ENCODE results near the gene GPA33. TPM values are rescaled to one million over a fixed set of nuclear protein-coding genes. Genes with fewer than 3 reads are reported as not detected.
A peak's percentile ranks its signal among the peaks of the same experiment; 100 is the strongest.

GPA33 gene
- total and polyA plus RNA-seq, 5 experiments from 2014 or later = 8.0 to 14.0 (median 10.0) TPM

DNA sequence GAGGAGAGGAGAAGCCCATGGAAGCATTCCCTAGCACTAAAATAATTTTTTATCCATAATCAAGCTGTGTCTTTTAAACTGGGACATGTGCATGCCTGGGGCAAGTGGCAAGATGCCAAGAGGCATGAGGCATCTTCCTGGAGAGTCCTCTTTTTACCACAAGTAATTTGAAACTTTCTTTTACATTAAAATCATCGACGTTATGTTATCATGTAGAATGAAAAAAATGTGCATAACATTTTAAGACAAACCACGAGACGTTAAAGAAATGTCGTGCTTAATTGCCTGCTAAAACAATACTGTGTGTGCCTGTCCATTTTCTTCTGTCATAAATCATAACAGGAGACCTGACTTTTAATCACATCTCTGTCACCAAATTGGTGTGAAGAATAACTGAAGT is 5.2 kb upstream of the GPA33 start:
- ATAC-seq (no peak), DNase-seq (no peak)
- Mint-ChIP-seq H3K4me1 (peaks cover 8 to 27% (median 24%) of the 10 kb centered on the region in 4 donors), H3K36me3 (peaks cover 0 to 1% (median 0%) of the 10 kb centered on the region in 3 donors), H3K27me3 (peaks cover 0 to 2% (median 0%) of the 10 kb centered on the region in 5 donors), H3K27ac (peak overlapping the region in 7 of 10 donors; percentile 2 to 84 (median 45)), H3K4me3 (no peak overlapping the region), H3K9me3 (no peaks in the 10 kb centered on the region)
- POLR2A ChIA-PET = interaction anchor here (0.6 kb wide), 1 partner anchor 20 kb away, joined by 4 read pairs; no protein-coding TSS in a partner anchor

- POLR2A ChIA-PET = interaction anchor here (0.6 kb wide), 1 partner anchor 20 kb away, joined by 4 read pairs; no protein-coding TSS in a partner anchor
- Mint-ChIP-seq H3K4me3 (no peak overlapping the region), H3K4me1 (peaks cover 11 to 34% (median 31%) of the 10 kb centered on the region in 4 donors), H3K36me3 (peaks cover 0 to 1% (median 0%) of the 10 kb centered on the region in 3 donors), H3K27ac (peak overlapping the region in 4 of 10 donors; percentile 20 to 84 (median 66)), H3K9me3 (no peaks in the 10 kb centered on the region), H3K27me3 (peaks cover 0 to 2% (median 0%) of the 10 kb centered on the region in 5 donors)
- ATAC-seq (no peak), DNase-seq (no peak)
These were observed 4.5 kb upstream of the GPA33 start for GRCh38 chr1:167094690-167095089.

DNA sequence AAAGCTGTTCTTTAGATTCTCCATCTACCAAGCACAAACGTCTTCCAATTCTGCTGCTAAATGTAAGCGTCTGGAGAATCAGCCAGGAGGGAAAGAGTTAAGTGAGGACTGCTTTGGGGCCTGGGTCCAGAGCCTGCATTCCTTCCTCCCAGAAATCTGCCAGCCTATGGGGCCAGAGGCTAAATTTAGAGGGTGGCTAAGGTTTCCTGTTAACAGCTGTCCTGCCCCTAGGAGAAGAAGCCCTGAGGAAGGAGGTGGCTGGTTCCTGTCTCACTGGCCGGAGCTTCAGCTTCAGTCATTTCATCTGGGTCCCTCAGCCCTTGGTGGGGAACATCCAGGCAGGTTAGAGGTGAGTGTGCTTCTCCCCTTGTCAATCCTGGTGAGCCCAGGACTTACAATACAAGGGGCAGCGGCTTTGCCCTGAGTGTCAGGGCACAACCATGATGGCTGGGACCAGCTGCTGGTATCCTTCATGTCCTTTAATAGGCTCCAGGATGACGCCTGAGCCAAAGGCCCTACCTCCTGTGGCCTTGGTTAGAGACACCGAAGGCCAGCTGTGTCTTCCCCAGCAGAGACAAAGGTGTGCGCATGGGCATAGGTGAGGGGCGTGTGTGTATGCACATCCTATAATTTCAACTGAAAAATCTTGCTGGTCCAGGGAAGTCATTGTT is 3.8 kb upstream of the GPA33 start, which contains the start of gene STYXL2:
TSS of gene STYXL2 (plus strand) at position 230 of the 671 bp plus-strand sequence. CDS start 775 bp downstream, outside the sequence.
- peaks cover 14 to 41% (median 38%) of the 10 kb centered on the region in 4 donors for H3K4me1 Mint-ChIP-seq
- POLR2A ChIA-PET = no interaction called here
- no peak for ATAC-seq
- H3K4me3 Mint-ChIP-seq = no peak within 1 kb of the TSS
- H3K27ac Mint-ChIP-seq = peak within 1 kb of the TSS in 8 of 10 donors; percentile 12 to 88 (median 60)
- peaks cover 0 to 3% (median 1%) of the 10 kb centered on the region in 3 donors for H3K36me3 Mint-ChIP-seq
- H3K9me3 Mint-ChIP-seq = no peaks in the 10 kb centered on the region
- DNase-seq = no peak
- no peaks in the 10 kb centered on the region for H3K27me3 Mint-ChIP-seq

GRCh38 chr1:167092653-167093052 is 2.5 kb upstream of the GPA33 start:
- ATAC-seq (no peak), DNase-seq (no peak)
- no peaks in the 10 kb centered on the region for H3K9me3 Mint-ChIP-seq
- POLR2A ChIA-PET = interaction anchor here (1.4 kb wide), 1 partner anchor 16 kb away, joined by 4 read pairs; no protein-coding TSS in a partner anchor
- peak overlapping the region in 9 of 10 donors; percentile 4 to 88 (median 49) for H3K27ac Mint-ChIP-seq
- no peak overlapping the region for H3K4me3 Mint-ChIP-seq
- H3K27me3 Mint-ChIP-seq = no peaks in the 10 kb centered on the region
- H3K4me1 Mint-ChIP-seq = peaks cover 16 to 53% (median 43%) of the 10 kb centered on the region in 4 donors
- H3K36me3 Mint-ChIP-seq = peaks cover 0 to 3% (median 1%) of the 10 kb centered on the region in 3 donors

DNA sequence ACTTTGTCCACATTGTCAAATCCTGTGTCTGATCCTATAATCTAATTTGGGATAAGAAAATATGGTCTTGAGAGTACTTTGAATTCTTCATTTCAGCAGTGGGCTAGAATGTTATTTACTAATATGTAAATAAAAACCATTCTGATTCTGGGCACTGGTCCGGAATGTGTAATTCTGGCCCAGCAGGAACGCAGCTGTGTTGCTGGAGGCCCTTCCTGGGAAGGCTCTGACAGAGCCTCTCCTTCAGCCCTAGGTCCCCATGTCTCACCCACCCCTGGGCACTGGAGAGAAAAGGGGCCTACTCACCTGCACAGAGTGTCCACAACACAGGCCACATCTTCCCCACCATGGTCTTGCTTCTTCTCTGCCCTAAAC is 251 bp downstream of the GPA33 start:
- Mint-ChIP-seq H3K4me1 (peaks cover 14 to 46% (median 37%) of the 10 kb centered on the region in 4 donors), H3K4me3 (peak overlapping the region; percentile 50 to 89 (median 78))
- POLR2A ChIA-PET = interaction anchor here (0.8 to 1.8 kb wide), 5 partner anchors 8 to 427 kb away, joined by 3 to 16 read pairs (median 3); partner anchors contain the start of genes POU2F1 and TADA1

GRCh38 chr1:167088746-167089417 is 1.3 kb downstream of the GPA33 start:
- DNase-seq (no peak), ATAC-seq (no peak)
- Mint-ChIP-seq H3K36me3 (peaks cover 0 to 3% (median 0%) of the 10 kb centered on the region in 3 donors), H3K4me3 (peak overlapping the region in 9 of 10 donors; percentile 21 to 89 (median 51)), H3K27ac (peak overlapping the region; percentile 86 to 100 (median 99)), H3K27me3 (no peaks in the 10 kb centered on the region), H3K9me3 (no peaks in the 10 kb centered on the region), H3K4me1 (peaks cover 13 to 45% (median 35%) of the 10 kb centered on the region in 4 donors)
- POLR2A ChIA-PET = interaction anchor here (1.0 to 1.2 kb wide), 2 partner anchors 14 to 16 kb away, joined by 3 to 5 read pairs; no protein-coding TSS in a partner anchor

More for the DNA sequence above, 251 bp downstream of the GPA33 start:
- no peaks in the 10 kb centered on the region for H3K27me3 Mint-ChIP-seq
- H3K36me3 Mint-ChIP-seq = peaks cover 0 to 3% (median 0%) of the 10 kb centered on the region in 3 donors
- H3K27ac Mint-ChIP-seq = peak overlapping the region; percentile 95 to 100 (median 99)
- DNase-seq = no peak
- H3K9me3 Mint-ChIP-seq = no peaks in the 10 kb centered on the region
- ATAC-seq = no peak

GRCh38 chr1:167086768-167087167 is 3.4 kb downstream of the GPA33 start:
- Mint-ChIP-seq H3K4me1 (peaks cover 15 to 35% (median 29%) of the 10 kb centered on the region in 4 donors), H3K36me3 (peaks cover 0 to 3% (median 1%) of the 10 kb centered on the region in 3 donors), H3K9me3 (no peaks in the 10 kb centered on the region), H3K27me3 (peaks cover 0 to 4% (median 0%) of the 10 kb centered on the region in 5 donors), H3K27ac (peak overlapping the region in 4 of 10 donors; percentile 7 to 60 (median 39)), H3K4me3 (no peak overlapping the region)
- ATAC-seq (no peak), DNase-seq (no peak)
- POLR2A ChIA-PET = no interaction called here

- Mint-ChIP-seq H3K27me3 (peaks cover 0 to 4% (median 3%) of the 10 kb centered on the region in 5 donors), H3K27ac (peak overlapping the region in 2 of 10 donors; percentile 18 to 23), H3K36me3 (peaks cover 0 to 6% (median 5%) of the 10 kb centered on the region in 3 donors), H3K4me1 (peaks cover 15 to 32% (median 26%) of the 10 kb centered on the region in 4 donors), H3K4me3 (no peak overlapping the region), H3K9me3 (no peaks in the 10 kb centered on the region)
- ATAC-seq = no peak
- POLR2A ChIA-PET = no interaction called here
- DNase-seq = no peak
These were observed 4.1 kb downstream of the GPA33 start for GRCh38 chr1:167086033-167086432.

GRCh38 chr1:167084757-167085156 is 5.4 kb downstream of the GPA33 start:
- Mint-ChIP-seq H3K4me3 (no peak overlapping the region), H3K36me3 (peaks cover 0 to 10% (median 5%) of the 10 kb centered on the region in 3 donors), H3K4me1 (peaks cover 8 to 19% (median 13%) of the 10 kb centered on the region in 4 donors), H3K9me3 (no peaks in the 10 kb centered on the region), H3K27ac (no peak overlapping the region), H3K27me3 (peaks cover 0 to 14% (median 4%) of the 10 kb centered on the region in 5 donors)
- POLR2A ChIA-PET = interaction anchor here (0.5 to 1.3 kb wide), 2 partner anchors 21 to 440 kb away, joined by 3 read pairs; no protein-coding TSS in a partner anchor
- DNase-seq (no peak), ATAC-seq (no peak)

DNA sequence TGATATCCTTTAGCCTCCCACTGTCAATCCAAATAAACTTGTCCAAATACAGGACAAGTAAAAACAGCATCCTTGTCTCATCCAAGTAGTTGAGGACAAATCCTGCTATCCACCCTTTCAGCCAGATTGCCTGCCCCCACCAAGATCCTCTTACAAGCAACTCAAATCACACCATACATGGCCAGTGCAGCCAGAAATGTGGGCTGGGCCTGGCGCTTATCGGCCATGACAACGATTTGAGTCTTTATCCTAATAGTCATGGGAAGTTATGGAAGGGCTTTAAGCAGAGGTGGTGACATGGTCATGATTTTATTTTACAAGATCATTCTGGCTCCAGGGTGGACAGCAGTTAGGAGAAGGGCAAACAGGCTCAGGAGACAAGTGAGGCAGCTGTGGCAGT is 6.3 kb downstream of the GPA33 start:
- POLR2A ChIA-PET = interaction anchor here (1.3 kb wide), 1 partner anchor 20 kb away, joined by 3 read pairs; no protein-coding TSS in a partner anchor
- H3K9me3 Mint-ChIP-seq = no peaks in the 10 kb centered on the region

GRCh38 chr1:167083066-167083665 is 7.0 kb downstream of the GPA33 start:
- DNase-seq (no peak), ATAC-seq (no peak)
- no peak overlapping the region for H3K27ac Mint-ChIP-seq
- H3K4me3 Mint-ChIP-seq = no peak overlapping the region
- H3K36me3 Mint-ChIP-seq = peaks cover 0 to 7% (median 5%) of the 10 kb centered on the region in 3 donors
- POLR2A ChIA-PET = interaction anchor here (1.3 kb wide), 1 partner anchor 20 kb away, joined by 3 read pairs; no protein-coding TSS in a partner anchor
- H3K27me3 Mint-ChIP-seq = peaks cover 0 to 14% (median 4%) of the 10 kb centered on the region in 5 donors
- H3K4me1 Mint-ChIP-seq = peaks cover 0 to 5% (median 3%) of the 10 kb centered on the region in 4 donors
- H3K9me3 Mint-ChIP-seq = no peaks in the 10 kb centered on the region

More for the DNA sequence above, 6.3 kb downstream of the GPA33 start:
- no peak for ATAC-seq
- H3K36me3 Mint-ChIP-seq = peaks cover 0 to 7% (median 5%) of the 10 kb centered on the region in 3 donors
- H3K27me3 Mint-ChIP-seq = peaks cover 0 to 14% (median 4%) of the 10 kb centered on the region in 5 donors
- H3K27ac Mint-ChIP-seq = no peak overlapping the region
- peaks cover 4 to 10% (median 5%) of the 10 kb centered on the region in 4 donors for H3K4me1 Mint-ChIP-seq
- no peak overlapping the region for H3K4me3 Mint-ChIP-seq
- DNase-seq = no peak
